HG02623 (cell line): Measurements from ENCODE around the gene SYNE3.
A peak's percentile ranks its signal among the peaks of the same experiment; 100 is the strongest.

Experiments used
- ATAC-seq: cut with Tn5 transposase; IDR thresholded peaks from one replicate; pipeline ENCODE4 v1.9.1; 2021; ENCODE audit warnings: moderate library complexity; ENCODE audit not compliant: unreplicated experiment

The SYNE3 gene

GRCh38 chr14:95516554-95517181, at the start of gene SYNE3:
Gene SYNE3 (minus strand): TSS chr14:95516650. CDS start chr14:95475821, 40,829 bp downstream.
- ATAC-seq, result peak; percentile 40

GRCh38 chr14:95564060-95564459, 47.6 kb upstream of the SYNE3 start:
- no peak for ATAC-seq

- no peak for ATAC-seq
Measured at GRCh38 chr14:95562892-95563685, 46.6 kb upstream of the SYNE3 start.

GRCh38 chr14:95561001-95561412, 44.6 kb upstream of the SYNE3 start:
- ATAC-seq, result peak; percentile 85

- ATAC-seq, result no peak
Measured at GRCh38 chr14:95559203-95559602, 42.8 kb upstream of the SYNE3 start.

GRCh38 chr14:95557832-95558231, 41.4 kb upstream of the SYNE3 start:
- ATAC-seq, result peak; percentile 37

GRCh38 chr14:95557291-95557690, 40.8 kb upstream of the SYNE3 start:
- no peak for ATAC-seq

- ATAC-seq, result no peak
Measured at GRCh38 chr14:95555053-95555452, 38.6 kb upstream of the SYNE3 start.

- ATAC-seq, result no peak
Measured at GRCh38 chr14:95553141-95553540, 36.7 kb upstream of the SYNE3 start.

GRCh38 chr14:95551435-95551834, 35.0 kb upstream of the SYNE3 start:
- no peak for ATAC-seq

- ATAC-seq, result no peak
Measured at GRCh38 chr14:95549656-95550585, 33.5 kb upstream of the SYNE3 start.

GRCh38 chr14:95548328-95548929, 32.0 kb upstream of the SYNE3 start:
- ATAC-seq, result no peak

GRCh38 chr14:95547626-95548327, 31.3 kb upstream of the SYNE3 start:
- no peak for ATAC-seq

GRCh38 chr14:95547272-95547625, 30.8 kb upstream of the SYNE3 start:
- ATAC-seq, result no peak

- ATAC-seq, result no peak
Measured at GRCh38 chr14:95545515-95546168, 29.2 kb upstream of the SYNE3 start.

- no peak for ATAC-seq
Measured at GRCh38 chr14:95544588-95544987, 28.1 kb upstream of the SYNE3 start.

GRCh38 chr14:95543021-95543420, 26.6 kb upstream of the SYNE3 start:
- ATAC-seq, result no peak

- no peak for ATAC-seq
Measured at GRCh38 chr14:95541932-95542930, 25.8 kb upstream of the SYNE3 start.

GRCh38 chr14:95541346-95541745, 24.9 kb upstream of the SYNE3 start:
- ATAC-seq, result no peak
